Posterior vena cava (tissue), 2 donors: ENCODE measurements around the gene PCSK6. TPM values are rescaled to one million over a fixed set of nuclear protein-coding genes. Genes with fewer than 3 reads are reported as not detected.
"Not testable (repeated sequence)": the region's sequence is repeated elsewhere in the genome, so short reads cannot be mapped to it uniquely, and the experiment has no call there.

Experiments used
- DNase-seq: peaks from one replicate; pipeline ENCODE4 v3.0.0-alpha.2; 2020; ENCODE audit warnings: low spot score
- intact Hi-C, 2 donors: fragments of 100-400 bp; cut with DNase I; formaldehyde crosslinking; loops; one replicate each; pipeline versions ENCODE4 v1.14.1 to v1.14.2; 2022 to 2023
- total RNA-seq, 2 donors: library from RNA; stranded (reverse); fragmentation: NEBNext Ultra II Directional; extraction: Animal tissue kit (Norgen Biotek cat#: 25700); gene quantifications; one replicate each; pipeline ENCODE4 v1.2.1, GENCODE V29; 2021
- donor health status: DM: yes; HTN: yes; CAD: no.
- donor health status: DM: yes; HTN: yes; CAD: no.

The PCSK6 gene
- total RNA-seq, 2 donors from 2014 or later: 9.2 to 9.8 TPM

DNA sequence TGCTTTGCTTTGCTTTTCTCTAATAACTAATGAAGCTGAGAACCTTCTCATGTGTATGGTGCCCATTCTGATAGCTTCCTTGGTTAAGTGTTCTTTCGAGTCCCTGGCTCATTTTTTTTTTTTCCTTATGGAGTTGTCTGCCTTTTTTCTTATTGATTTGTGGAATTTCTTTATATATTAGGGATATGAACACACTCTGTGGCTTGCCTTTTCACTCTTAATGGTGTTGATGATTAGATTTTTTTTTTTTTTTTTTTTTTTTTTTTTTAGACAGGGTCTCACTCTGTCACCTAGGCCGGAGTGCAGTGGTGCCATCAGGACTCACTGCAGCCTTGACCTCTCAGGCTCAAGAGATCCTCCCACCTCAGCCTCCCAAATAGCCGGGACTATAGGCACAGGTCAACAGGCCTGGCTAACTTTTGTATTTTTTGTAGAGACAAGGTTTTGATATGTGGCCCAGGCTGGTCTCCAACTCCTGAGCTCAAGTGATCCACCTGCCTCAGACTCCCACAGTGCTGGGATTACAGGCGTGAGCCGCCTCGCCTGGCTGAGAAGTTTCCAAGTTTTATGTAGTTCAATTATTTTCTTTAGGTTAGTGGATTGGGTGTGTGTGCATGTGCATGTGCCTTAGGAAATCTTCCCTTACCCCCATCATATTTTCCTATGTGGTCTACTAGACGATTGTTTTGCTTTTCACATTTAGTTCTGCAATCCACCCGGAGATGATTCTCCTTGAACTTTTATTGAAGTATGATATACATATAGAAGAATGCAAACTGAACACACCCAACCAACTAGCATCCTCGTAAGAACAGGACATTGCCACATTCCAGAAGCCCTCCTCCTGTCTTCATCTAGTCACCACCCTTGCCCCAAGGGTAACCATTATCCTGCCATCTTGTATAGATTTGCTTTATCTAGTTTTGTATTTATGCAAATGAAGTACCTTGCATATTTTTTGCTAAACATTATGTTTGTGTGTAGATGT, 192.8 kb downstream of the PCSK6 start:
- intact Hi-C loops: loop anchor here (5.0 kb wide), 3 partner anchors 341 to 356 kb away; partner anchors contain the start of gene TM2D3 (in 1 of the 2)

DNA sequence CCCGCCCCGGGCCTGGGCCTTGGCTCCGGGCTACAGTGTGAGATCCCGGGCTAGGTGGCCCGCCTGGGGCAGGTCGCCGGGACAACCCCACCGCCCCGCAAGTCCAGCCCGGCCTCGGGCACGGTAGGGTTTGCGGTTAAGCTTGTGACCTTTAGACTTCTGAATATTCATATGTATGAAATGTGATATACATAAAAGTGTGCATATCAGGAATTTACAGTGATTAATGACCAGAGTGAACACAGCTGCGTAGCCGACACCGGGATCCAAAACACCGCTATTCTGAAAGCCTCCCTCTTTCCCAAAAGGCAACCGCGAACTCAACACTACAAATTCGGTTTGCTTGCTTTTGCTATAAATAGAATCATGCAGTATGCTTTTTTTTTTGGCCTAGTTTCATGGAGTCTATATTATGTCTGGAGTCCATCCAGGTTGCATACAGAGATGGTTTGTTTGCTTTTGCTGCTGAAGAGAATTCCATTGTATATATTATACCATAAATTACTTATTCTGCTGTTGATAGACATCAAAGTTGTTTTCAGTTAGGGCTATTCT, 193.8 kb downstream of the PCSK6 start:
- intact Hi-C loops: loop anchor here (5.0 kb wide), 3 partner anchors 342 to 357 kb away; partner anchors contain the start of gene TM2D3 (in 1 of the 2)
- peak; percentile 88 for DNase-seq

More for the DNA sequence above, 192.8 kb downstream of the PCSK6 start:
- DNase-seq: no peak

DNA sequence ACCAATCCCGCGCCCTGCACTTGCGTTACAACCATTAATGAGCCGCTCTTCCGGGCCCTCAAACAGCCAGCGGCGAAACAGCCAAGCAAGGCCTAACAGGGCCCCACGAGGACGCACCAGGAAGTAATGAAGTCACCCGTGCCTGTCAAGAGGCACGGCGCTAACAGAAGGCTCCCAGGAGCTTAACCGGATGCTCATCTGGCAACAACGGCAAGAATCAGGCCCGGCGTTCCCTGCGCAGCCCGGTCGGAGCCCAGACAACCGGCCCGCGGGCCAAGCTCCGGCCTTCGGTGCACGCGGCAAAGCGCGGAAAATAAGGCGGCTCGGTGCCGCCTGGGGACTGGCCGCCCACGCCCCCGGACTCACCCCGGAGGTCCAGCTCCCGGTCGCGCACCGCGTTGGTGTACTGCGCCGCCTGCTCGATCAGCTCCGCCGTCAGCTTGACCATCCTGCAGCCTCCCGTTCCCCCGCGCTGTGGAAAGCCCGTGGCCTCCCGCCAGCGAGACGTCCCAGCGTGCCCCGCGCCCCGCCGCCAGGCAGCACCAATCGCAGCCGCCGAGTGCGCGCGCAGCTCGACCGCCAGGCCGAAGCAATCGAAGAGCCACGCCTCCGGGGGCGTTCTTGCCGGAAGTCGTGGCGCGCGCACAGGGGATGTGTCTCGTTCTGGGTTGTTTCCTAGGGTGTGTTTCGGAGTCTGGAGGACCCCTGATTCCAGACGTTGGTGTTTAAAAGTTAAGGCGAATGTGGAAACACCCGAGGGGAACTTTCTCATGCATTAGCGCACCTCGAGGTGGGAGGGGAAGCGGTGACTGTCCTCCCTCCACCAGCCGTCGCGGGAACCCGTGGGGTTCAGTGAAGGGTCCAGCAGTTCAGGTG, 194.5 kb downstream of the PCSK6 start, which contains the start of gene SNRPA1:
TSS of gene SNRPA1 (minus strand) at position 518 of the 876 bp plus-strand sequence. CDS start at position 448, 70 bp downstream.
- DNase-seq: peak; percentile 100
- intact Hi-C loops: loop anchor here (5.0 kb wide), 3 partner anchors 342 to 357 kb away; partner anchors contain the start of gene TM2D3 (in 1 of the 2)

DNA sequence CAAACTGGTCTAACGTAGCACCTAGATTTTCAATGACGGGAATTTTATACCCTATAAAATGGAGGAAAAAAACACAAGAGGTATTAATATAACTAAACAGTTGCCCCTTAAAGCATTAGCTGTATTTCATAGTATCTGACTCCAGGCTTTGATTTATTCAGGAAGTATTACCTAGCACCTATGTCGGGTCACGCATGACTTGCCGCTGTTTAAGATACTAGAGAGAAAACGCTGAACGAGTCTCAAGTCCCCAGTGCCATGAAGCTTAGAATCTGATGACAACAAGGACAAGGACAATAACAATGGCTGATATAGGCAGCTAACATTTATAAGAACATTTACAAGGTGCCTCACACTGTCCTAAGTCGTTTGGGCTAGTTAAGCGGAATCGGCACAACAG, 196.4 kb downstream of the PCSK6 start:
- intact Hi-C loops: no loop called here
- DNase-seq: no peak

DNA sequence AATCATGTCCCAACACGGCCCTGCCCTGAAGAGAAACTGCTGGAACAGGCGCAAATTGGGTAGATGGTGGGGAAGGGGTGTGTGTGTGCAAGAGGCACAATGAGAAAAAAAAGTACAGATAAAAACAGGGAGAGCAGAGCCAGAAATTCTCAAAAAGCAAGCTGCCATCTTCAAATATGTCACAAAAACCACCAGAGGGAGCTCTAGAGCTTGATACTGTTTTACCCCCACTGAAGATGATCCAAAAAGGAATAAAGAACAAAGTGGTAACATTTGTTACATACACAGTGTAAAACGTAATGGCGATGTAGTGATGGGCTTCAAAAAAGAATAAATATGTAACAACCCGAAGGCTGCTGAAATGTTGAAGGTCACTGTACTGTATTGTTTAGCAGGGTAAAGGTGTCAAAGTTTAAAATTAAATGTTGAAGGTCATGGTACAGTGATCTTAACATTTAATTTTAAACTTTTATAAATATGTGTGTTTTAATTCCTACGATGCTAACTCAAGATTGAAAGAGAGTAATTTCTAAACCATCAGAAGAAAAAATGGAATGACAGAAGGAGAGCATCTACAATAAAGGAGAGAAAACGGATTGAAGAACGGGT, 200.5 kb downstream of the PCSK6 start:
- intact Hi-C loops: no loop called here
- DNase-seq: no peak

DNA sequence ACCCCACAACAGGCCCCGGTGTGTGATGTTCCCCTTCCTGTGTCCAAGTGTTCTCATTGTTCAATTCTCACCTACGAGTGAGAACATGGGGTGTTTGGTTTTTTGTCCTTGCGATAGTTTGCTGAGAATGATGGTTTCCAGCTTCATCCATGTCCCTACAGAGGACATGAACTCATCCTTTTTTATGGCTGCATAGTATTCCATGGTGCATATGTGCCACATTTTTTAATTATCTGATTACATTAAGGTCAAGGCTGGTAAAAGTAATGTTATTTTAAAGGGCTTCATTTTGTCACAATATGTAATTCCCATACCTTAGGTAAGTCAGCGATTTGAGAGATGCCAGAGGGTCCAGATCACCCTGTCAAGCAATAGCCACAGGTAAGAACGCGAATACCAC, 202.2 kb downstream of the PCSK6 start:
- intact Hi-C loops: not testable (repeated sequence)

DNA sequence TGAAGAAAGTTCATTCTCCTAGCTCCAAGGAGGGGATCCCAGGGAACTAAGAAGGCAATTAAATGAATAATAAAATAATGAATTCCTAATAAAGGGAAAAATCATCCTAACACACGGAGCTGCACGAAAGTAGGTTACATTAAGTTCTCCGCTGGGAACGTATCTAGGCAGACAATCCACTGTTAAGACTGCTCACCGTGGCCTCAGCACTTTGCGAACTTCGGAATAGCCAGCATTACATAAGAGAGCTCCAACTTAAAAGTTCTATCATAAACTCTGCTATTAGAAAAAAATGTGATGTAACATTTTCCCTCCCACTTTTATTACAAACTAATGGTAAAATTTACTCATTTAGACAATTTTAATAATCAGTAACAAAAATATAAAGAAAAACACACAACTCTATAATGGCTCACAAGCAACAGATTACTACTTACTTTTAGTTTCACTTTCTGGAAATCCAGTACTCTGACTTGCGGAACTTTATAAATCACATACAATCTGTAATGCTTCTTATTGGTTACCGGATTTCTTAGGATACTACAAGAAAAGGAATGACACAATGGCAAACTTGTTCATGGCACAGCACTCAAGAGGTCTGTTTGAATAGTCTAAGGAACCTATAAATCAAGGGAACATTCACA, 202.9 kb downstream of the PCSK6 start:
- intact Hi-C loops: no loop called here
- no peak for DNase-seq

More for the DNA sequence above, 202.2 kb downstream of the PCSK6 start:
- DNase-seq: not testable (repeated sequence)

DNA sequence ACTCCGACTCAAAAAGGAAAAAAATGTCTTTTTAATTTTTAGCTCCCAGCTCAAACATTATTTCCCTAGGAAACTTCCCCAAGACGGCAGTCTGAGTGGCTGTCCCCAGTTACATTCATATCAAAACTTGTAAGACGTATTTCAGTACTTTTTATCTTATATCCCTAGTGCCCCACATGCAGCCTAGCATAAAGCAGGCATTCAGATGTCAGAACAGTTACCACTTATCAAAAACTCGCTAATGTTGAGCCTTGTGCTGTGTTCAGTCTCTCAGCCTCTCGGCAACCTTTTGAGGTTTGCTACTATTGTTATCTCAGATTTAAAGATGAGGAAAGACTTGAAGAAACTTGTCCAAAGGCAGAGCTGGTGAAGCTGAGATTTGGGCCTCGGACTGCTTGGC, 205.6 kb downstream of the PCSK6 start:
- intact Hi-C loops: no loop called here
- no peak for DNase-seq

DNA sequence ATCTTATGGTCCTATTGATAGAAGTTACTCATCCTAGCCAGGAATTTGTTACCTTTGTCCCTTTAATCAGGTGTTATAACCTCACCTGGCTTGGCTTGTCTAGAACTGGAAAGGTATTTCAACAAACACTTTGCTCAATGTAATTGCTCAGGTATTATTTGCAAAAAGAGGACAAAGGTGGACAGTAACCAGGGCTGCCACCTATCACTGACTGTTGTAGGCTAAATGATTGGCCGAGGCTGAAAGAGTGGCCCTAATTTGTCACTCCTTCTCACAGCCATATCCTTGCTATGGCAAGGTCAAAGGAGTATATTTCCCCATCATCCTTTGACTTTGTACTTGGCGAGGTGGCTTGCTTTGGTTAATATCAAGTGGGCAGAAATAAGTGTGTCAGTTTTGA, 209.5 kb downstream of the PCSK6 start:
- intact Hi-C loops: no loop called here
- no peak for DNase-seq

DNA sequence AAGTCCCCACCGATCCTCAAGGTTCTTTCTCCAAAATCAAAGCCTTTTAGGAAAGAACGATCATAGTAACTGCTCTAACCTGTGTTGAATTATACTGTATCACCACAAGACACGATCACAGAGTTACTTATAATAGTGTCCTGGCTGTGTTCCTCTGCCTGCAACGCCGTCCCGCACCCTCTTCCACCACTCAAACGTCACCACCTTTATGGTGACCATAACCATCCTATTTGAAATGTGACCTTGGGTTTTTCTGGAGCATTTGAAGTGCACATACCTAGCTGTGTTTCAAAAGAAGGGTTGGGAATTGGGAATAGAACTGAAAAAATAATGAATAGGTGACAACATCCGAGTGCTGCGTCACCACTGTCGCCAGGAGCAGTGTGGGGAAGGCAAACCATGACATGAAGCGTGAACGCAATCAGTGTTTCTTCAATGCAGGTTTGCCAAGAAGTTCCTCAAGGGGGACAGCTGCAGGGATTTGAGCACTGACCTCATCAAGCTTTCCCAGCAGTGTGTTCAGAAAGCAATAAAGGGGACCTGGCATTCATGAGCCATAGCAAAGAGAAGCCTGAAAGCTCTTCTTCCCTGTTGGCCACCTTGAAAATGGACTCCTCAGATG, 211.5 kb downstream of the PCSK6 start:
- intact Hi-C loops: loop anchor here in 1 of 2 donors (2.0 kb wide), 1 partner anchor 45 kb away; no protein-coding TSS in a partner anchor
- no peak for DNase-seq

DNA sequence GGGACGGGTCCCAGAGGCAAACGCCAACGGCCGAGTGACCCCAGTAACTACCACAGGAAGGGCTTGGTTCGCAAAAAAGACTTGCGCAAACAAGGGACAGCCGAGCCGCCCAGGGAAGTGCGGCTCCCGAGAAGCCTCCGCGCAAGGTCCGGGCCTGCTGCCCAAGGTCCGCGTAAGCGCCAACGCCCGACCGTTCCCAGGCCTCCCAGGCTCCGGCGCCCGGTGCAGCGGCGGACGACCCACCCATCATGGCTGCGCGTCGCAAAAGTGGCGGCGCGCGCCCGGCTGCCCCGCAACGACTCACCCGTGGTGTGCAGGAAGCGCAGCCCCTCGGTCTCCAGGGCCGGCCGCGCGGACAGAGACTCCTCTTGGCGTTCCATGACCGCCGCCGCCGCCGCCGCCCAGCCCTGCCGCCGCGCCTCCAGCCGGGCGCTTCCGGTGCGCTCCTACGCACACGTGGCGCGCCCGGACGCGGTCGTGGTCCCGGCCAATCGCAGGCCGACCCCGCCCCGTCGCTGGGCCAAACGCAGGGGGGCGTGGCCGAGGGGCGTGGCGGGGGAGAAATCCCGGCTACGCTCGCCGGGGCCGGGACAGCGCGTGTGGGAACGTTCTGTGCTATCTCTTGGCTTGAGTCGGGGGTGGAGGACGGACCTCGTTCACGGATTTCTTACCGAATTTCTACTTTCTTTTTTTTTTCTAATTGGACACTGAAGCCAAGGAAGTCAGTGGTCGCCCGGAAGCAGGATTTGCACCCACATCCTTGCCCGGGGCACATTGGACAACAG, 212.3 kb downstream of the PCSK6 start, which contains the start of gene SELENOS:
TSS of gene SELENOS (minus strand) at position 448 of the 785 bp plus-strand sequence. CDS start at position 380, 68 bp downstream.
- intact Hi-C loops: loop anchor here in 1 of 2 donors (2.0 kb wide), 1 partner anchor 44 kb away; no protein-coding TSS in a partner anchor
- peak; percentile 98 for DNase-seq

DNA sequence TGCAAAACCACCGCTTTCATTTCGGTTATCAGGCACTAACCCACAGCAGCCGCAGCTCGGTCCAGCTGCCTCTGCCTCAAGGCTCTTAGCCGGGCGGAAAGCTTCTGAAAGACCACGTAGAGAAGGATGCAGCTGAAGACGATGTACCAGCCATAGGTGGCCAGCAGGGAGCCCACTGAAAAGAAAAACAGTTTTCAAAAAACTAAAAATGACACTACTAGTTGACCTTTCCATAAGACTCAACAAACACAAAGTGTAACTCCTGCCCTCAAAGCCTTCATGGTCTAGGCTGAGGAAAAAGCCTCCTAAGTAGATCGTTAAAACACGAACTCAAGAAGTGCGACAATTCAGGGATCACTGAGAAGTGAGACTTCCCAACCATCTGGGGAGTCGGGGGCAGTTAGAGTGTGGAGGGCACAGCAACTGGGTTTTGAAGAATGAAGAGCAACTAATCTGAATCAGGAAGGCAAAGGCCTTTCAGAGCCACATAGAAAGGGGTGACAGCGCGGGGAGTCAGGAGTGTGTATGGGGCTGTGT, 212.9 kb downstream of the PCSK6 start:
- no peak for DNase-seq
- intact Hi-C loops: loop anchor here in 1 of 2 donors (2.0 kb wide), 1 partner anchor 44 kb away; no protein-coding TSS in a partner anchor

DNA sequence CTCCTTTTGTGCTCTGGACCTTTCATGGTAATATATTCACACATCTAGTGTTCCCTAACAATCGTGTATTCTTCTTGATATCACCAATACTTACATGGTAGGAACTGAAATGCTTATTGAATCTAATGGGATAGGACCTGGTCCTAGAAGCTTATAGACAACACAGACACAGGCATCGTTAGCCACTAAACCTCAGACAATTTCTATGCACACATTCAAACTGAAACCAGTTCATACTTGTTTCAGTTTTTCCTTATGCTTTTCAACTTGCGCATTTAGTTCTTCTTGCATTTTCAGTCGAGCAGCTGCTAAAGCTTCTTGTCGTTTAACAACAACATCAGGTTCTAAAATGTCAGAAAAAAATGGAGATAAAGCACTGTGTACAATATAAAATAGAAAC, 214.5 kb downstream of the PCSK6 start:
- DNase-seq: no peak
- intact Hi-C loops: no loop called here

DNA sequence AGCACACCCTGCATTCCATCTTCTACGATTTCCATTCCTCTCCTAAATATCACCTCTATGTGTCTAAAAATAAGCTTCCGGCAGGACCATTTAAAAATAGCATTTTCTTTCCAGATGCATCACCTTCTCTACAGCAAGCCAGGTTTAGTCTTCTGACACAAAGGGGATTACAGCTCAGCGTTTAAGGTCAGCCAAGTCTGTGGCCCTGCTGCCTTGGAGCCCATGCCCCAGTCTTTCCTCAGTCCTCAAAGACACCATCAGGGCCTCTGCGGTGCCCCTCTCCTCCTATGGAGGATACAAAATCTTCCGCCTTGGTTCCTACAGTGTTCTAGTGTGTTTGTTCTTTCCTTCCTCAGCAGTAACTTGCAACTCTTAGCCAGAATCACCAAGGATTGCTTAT, 216.0 kb downstream of the PCSK6 start:
- intact Hi-C loops: no loop called here
- DNase-seq: no peak

DNA sequence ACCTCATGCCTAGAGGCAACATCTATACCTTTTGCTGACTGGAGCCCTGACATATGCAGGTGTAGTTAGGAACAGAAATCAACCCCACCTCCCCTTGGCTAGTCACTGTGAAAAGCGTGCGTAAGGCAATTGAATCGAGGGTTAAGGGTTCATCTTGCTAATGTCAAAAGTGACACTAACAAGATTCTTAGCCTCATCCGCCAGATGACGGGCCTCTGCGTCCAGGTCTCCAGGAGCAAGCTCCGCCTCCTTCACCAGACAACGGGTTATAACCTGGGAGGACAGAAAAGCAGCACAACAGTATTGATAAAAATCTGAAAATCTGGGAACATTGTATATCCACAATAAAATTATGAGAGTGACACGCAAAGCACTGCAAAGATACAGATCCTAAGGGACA, 216.9 kb downstream of the PCSK6 start:
- intact Hi-C loops: no loop called here
- no peak for DNase-seq

DNA sequence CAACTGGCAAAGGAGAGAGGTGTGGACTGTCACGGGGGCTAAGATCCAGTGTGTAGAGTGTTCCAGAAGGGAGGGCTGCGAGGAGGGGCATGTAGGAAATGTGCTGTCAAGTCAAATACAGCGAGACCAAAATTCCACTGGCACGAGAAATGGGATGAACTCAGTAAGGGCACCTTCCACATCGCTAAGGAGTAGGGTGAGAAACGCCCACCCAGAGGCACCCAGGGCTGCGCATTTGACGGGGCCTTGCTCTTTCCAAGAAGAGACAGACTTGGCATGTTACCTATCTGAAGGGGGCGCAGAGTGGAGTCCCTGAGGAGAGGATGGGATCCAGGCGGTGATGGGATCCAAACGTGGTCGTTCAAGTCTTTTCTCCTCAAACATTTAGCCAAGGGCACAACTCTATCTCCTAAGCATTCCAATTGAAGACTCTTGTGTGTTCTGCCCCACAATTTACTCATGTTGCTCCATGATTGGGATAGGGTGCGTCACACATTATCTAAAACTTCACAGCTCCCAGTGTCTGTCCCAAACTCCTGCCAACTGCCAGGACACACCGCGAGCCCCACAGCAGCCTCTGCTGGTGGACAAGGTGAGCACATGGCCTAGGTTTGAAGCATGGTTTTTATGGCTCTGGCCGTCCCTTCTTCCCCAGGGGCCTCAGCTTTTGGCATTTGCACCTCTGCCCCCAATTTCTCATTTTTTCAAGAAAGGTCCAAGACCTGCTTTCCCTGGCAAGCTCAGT, 219.9 kb downstream of the PCSK6 start:
- intact Hi-C loops: loop anchor here in 1 of 2 donors (10.0 kb wide), 1 partner anchor 155 kb away; no protein-coding TSS in a partner anchor
- no peak for DNase-seq
